CD4-positive, alpha-beta T cell treated with Interleukin-15 for 4 hours (primary cell): ENCODE results near the gene TIMM21.

Source experiments
- DNase-seq: peaks from one replicate; pipeline ENCODE4 v3.0.0-alpha.2; 2020; ENCODE audit warnings: low spot score

The TIMM21 gene, protein sequence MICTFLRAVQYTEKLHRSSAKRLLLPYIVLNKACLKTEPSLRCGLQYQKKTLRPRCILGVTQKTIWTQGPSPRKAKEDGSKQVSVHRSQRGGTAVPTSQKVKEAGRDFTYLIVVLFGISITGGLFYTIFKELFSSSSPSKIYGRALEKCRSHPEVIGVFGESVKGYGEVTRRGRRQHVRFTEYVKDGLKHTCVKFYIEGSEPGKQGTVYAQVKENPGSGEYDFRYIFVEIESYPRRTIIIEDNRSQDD

DNA sequence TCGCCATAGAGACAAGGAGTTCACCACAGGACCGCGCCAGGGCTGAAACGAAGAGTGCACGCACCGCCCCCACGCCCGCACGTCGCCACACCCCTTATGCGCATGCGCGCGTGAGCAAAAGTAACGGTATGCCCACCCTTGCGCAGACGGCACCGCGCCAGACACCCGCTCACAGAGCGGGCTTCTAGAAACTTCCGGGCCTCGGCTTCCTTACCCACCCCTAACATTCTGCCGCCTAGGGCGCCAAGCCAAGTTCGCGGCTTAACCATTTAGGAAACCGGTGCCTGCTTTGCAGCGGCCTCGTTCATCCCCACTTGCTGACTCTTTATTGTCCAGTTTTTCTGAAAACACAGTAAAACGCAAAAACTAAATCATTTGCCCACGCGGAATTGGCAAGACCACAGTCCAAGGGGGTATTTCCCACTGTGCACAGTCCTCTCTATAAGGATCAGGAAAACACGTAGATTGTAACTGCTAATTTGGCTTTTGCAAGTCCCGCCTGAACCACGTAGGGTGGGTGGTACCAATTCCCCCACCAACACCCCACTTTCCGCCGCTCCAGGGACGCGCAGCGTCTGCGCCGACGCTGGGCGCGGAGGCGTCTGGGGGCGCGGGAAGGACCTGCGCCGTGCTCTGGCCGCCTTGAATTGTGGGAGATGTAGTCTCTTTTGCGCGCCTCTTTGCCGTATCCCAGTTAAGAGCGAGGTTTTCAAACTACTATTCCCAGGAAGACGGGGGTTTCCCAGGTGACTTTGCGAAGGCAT lies at the start of gene TIMM21, which contains the start of gene FBXO15:
Gene TIMM21 (plus strand): TSS at position 745 of the 764 bp plus-strand sequence. CDS start 286 bp downstream, outside the sequence.
Gene FBXO15 (minus strand): TSS at position 56 of the 764 bp plus-strand sequence. CDS start 49 bp downstream, at position 7.
- DNase-seq, result peak; percentile 95

DNA sequence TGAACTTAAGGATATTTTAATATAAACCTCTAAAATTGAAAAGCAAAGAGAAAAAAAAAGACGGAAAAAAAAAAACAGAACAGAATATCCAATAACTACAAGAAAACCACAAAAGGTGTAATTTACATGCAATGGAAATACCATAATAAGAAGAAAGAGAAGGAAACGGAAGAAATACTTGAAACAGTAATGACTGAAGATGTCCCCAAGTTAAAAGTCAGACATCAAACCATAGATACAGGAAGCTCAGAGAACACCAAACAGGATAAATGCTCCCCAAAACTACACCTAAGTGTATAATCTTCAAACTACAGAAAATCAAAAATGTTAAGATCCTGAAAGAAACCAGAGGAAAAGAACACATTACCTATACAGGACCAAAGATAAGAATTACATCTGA lies 39.9 kb upstream of the TIMM21 start:
- no peak for DNase-seq

DNA sequence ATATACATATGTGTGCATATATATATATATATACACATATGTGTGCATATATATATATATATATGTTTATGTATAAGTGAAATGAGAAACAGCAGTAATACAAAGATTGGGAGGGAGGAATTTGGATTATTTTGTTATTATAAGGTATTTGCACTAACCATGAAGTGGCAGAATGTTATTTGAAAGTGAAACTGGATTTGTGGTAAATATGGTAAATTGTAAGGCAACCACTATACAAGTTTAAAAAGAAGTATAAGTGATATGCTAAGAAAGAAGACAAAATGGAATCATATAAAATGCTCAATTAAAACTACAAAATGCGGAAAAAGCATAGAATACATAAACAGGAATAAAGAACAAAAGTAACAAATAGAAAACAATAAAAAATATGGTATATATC lies 38.2 kb upstream of the TIMM21 start:
- no peak for DNase-seq

DNA sequence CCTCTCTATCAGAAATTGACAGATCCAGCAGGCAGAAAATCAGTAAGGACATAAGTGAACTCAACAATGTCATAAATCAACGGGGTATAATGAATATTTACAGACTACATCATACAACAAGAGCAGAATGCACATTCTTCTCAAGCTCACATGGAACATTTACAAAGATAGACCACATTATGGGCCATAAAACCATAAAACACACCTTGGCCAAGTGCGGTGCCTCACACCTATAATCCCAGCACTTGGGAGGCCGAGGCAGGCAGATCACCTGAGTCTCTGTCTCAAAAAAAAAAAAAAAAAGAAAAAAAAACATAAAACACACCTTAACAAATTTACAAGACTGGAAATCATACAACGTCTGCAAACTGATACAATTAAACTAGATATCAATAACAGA lies 37.3 kb upstream of the TIMM21 start:
- no peak for DNase-seq

DNA sequence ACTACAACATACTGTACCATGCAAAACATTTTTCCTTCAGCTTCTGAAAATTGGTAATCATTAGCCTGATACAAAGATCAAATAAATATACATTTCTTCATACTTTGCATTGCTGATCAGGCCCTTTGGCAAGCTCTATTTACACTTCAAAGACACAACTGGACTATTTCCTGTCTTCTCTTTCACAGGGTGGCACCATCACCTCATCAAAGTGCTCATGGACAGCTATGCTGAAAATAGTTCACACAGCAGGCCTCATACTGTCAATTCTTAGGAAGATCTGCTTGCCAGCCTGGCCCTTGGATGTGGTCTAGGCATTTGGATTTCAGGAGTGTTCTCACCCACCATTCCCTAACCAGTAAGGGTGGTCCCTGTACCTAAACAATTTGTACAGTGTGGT lies 34.6 kb upstream of the TIMM21 start:
- DNase-seq, result no peak

DNA sequence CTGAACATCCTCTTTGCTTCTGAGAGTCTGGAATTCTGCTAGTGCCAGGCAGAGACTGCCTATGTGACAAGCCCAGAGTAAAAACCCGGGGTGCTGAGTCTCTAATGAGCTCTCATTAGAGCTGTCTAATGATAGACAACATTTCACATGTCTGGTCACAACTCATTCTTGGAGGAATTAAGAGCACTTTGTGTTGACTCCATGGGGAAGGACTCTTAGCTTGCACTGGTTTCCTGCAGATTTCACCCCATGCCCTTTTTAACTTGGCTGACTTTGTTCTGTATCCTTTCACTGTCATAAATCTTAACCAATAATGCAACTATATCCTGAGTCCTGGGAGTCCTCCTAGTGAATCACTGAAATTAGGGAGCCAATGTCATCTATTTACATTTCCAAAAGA lies 34.2 kb upstream of the TIMM21 start:
- no peak for DNase-seq

DNA sequence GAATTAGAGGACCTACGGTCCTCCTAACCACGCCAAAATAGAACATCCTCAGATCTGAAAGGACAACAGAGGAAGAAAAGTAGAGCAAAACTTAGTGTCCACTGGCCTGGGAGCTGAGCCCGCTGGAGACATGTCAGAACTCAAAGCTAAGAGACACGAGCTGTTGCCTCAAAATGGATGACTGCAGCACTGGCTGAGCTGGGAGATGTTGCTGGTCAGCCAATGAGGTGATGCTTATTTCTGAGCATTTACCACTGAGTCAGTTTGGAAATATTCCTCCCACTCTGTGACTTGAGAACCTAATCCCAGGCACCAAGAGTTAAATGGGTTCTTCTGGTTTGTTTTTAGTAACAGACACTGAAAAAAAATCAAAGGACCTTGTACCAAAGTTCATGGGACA lies 33.3 kb upstream of the TIMM21 start:
- no peak for DNase-seq

DNA sequence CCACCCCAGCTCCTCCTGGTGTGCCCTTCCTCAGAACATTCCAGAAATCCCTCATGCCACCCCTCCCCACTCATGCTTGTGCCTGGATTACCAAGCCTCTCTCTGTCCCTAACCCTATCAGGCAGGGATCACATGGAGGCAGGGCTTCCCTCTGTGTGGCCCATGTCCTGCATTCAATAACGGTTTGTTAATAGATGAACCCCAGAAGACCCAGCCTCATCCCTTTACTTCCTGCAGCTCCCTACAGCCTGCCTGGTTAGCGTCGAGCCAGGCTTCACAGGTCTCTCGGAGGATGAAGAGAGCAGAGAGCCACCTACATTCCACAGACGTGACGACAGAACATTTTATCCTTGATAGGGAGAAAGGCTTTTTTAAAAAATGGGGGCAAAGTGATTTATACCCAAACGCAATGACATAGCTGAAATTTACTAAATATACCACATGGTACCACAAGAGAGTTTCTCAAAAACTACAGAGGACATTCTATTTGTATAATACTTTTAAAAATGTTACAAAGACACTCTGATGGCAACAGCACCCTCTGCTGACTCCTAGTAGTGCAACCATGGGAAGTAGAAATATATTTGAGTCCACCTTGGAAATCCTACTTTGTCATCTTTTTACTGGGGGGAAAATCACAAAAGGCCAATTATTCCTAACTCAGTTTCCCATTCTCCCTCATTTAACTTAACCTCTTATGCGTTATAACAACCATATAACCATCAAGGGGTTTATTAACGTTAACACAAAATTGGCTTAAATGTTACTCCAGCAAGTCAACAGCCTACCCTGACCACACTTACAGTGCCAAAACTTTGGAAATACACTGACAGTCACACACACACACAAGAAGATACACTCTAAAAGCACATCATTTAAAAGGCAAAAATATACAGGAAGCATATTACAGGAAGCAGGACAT lies 31.4 kb upstream of the TIMM21 start:
- DNase-seq, result peak; percentile 3

DNA sequence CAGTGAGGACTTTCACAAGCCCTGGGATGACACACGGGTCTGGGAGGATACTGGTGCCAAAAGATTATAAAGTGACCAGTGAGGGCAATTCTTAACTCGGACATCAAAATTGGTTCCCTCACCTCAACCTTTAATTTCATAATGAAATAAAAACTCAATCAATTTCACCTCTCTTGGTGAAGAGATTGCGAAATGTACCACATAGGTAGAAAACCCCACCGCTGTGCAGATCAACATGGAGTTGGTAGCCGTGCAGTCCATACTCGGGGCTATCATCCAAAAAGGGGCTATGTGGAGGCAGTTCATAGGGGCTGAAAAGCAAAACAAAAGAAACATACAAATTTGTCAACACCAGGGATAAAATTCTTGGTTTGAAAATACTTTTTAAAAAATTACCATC lies 25.1 kb upstream of the TIMM21 start:
- no peak for DNase-seq

DNA sequence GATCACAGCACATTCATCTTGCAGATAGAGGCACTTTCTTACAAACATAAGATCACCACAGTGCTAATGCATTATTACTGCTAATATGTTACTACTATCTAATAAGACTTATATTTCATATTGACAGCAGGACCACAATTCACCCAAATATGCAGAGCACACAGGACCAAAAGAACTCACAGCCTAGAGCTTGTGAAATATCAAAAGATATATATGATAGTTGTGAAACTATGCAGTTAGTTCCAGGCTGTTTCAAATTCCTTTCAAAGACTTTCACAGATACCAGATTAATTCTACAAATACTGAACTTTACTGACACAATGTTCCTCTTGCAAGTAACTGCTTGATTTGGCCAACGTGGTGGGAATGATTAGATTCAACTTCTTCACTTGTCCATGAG lies 23.7 kb upstream of the TIMM21 start:
- DNase-seq, result no peak

DNA sequence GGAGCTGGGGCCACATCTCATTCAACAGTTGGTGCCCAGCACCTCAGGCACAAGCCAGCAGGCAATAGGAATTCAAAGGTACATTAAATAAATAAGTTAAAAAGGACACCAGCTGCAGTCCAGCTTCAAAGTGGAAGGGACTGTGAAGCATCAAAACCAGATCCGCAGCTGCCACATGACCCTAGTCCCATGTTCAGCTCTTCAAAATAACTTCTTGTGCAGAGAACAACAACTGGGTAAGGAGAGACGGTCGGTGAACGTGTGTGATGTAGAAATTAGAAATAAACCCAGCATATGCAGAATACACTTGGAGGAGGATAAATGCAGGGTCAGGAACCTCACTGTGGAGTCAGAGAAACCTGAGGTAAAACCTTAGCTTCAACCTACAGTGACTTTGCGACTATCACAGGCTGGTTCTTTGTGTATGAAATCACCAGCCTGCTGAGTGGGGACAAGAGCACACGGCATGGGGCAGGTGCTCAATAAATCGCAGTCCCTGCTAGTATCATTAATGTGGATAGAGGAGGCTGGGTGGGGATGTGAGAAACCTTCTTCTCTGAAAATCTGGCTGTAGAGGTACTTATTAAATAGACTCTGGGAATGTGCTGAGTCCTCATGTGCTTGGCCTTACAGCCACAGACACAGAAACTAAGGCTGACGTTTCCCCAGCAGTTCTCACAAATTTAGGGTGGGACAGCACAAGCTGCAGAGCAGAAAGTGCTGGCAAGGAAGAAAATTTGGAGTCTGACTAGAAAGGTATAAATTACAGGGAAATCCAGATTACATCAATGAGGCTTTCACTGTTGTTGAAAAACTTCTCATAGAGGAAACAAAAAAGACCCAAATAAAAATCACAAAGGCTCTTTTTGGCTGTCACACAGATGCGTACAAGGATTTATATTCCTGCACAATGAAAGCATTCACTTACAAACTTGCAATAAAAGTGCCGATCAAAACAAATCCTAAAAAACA lies 21.4 kb upstream of the TIMM21 start:
- DNase-seq, result no peak

DNA sequence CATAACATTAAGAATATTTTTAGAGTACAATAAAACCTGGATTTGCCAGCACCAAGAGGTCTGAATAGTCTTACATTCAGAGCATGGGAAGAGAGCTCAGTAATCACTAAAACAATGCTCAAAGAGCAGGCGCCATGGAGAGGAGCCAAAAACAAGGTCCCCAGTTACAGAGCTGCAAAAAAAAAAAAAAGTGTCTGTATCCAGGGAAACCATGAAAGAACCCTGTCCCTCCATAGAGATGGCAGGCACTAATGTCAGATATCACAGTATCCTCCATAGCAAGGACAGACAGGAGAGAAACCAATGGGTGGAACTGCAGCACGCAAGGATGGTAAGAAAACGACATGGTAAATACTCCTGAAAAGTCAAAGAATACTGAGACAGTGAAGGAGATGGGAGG lies 20.2 kb upstream of the TIMM21 start:
- DNase-seq, result no peak

DNA sequence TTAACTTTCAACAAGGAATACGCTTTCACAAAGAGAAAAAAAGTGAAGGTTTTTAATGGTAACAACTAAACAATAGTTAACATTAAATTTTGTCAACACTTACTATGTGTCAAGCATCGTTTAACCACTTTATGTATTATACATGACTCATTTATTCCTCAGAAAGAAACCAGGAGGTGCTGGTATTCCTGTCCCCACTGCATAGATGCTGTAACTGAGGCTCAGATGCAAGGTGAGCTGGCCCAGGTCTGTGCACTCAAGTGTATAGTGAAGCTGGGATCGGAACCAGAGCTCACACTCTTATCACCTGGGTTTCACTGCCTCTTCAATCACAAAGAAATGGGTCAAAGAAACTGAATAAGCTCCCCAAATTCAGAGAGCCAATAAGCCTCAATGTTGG lies 17.2 kb upstream of the TIMM21 start:
- DNase-seq, result no peak

DNA sequence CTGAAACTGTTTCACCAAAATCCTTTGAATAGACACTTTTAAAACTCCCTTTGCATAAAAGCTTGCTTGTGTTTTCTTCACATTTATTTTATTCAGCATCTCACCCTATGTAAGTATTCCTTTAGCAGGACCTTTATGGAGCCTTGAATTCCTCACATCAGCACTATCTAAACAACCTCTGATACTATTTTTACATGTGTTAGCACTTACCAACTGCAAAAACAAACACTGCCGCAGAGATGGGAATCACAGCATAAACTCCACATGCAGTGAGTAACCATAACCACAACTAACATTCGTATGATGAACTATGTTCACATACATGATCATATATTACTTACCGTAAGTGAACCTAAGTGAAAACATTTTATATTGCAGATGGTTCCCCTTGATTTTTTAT lies 16.1 kb upstream of the TIMM21 start:
- no peak for DNase-seq

DNA sequence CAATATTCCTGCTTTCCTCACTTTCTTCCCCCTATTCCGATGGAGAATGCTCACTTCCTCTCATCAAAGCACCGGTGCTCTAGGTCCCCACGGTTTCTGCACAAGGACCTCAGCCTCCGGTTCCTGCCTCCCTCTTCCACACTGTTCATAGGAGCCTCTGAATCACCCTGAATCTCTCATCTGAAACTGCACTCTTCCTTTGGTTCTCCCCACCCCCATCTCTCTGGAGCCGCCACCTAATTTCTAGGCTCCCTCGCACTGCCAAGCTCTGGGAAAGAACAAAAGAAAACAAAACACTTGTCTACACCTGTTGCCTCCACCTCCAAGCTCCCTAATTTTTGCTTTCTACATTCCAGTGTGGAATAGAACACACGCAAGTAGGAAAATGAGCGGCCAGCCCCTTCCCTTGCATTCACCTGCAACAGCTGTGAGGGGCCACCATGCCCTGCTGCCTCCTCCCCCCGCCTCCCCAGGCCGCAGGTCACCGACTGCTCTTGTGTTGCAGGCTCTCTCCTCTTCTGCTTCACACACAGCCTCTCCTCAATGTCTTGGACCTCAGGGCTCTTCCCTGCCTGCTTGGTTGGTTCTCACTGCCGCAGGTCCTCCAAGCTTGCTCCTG lies 10.3 kb upstream of the TIMM21 start:
- no peak for DNase-seq

DNA sequence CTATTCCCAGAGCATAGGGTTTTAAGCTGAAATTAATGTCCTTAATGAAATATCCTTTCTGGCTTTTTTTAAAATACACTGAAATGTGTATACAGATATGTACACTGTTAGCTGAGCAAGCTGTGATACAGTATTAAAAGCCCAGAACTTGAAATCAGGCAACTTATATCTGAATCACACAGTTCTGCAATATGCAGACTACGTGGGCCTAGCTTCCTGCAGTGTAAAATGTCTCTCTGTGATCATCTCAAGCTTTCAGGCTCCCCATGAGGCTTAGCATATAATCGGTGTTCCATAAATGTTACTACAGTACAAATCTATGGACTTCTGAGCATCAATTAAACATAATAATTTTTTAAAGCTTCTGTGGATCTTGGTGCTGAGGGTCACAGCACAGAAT lies 8.9 kb upstream of the TIMM21 start:
- no peak for DNase-seq

DNA sequence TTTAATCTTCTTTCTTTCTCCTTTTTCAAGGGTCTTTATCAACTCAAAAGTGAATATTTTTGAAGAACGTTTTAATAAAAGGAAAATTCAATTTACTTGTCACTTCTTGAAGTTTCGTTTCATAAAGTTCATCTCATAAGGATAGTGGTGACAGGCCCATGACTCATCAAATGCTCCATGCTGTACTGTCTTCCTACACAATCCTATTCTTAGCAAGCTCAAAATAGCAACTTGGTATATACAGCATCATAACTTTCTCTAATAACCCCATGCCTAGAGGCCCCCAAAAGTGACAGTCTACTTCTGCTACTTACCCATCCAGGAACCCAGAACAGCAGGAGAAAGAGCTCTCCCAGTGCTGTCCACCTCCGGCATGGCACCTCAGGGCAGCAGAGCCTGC lies 8.4 kb upstream of the TIMM21 start:
- no peak for DNase-seq

DNA sequence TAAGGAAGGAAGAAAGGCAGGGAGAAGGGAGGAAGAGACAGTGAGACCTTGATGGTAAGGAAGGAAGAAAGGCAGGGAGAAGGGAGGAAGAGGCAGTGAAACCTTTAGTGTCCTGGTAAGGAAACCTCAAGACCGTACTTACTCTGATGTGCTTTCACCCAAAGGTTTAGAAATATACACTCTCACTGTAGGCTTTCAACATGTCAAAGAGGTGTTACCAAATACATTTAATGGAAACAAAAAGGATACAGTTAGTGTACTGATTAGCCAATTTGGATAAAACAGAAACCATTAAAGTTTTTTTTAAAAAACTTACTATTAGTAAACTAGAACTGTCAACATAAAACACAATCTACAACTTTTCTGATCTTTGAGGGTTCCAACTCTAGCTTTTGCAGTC lies 7.7 kb upstream of the TIMM21 start:
- DNase-seq, result no peak

DNA sequence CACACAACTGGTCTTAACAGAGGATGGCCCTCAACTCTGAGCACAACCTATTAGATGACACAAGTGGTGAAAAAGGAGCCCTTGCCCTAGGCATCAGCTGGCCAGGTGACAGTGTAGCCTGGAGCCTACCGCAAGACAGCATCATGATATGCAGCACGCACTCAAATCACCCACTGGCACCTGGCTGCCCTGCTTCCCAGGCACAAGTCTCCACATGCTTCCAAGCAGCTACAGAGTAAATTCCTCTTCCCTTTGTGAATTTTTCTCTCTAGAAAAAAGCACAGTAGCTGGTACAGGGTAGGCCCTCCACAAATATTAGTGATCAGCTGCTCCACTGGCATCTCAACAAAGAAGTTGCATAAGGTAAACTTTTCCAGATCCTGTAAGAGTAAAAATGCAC lies 6.7 kb upstream of the TIMM21 start:
- no peak for DNase-seq

DNA sequence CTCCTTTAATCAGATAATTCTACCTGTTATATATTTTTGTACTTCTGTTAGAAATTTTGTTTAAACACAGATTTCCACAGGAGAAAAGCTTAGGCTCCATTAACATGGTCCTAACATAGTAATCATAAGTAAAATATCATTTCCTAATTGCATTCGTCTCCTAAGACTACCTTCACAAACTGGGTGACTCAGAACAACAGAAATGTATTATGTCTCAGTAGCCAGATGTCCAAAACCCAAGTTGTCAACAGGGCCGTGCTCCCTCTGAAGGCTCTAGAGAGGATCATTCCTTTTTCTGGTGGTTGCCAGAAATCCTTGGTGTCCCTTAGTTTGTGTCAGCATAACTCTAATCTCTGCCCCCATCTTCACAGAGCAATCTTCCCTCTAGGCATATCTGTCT lies 6.1 kb upstream of the TIMM21 start:
- no peak for DNase-seq

DNA sequence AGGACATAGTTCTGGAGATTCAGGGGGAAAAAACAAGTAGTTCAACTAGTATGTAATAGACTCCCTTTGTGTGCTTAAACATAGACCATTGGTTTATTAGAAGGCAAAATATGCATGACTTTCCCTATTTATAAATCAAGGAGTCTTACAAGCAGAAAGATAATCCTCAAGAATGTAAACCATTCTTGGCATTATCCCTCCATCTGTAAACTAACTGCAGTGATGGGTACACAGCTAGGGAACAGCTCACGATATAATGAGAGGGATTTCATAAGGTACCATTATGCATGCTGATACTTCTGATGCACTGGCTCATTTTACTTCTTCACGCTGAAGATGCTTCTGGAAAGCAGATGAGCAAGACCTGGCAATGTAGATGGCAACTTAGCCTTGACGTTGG lies 1.6 kb upstream of the TIMM21 start:
- DNase-seq, result no peak
